HG03439 (cell line): ENCODE data around the gene INAFM1.
"Not testable (repeated sequence)": the region's sequence is repeated elsewhere in the genome, so short reads cannot be mapped to it uniquely, and the experiment has no call there.

Source experiments
- ATAC-seq: cut with Tn5 transposase; IDR thresholded peaks from one replicate; pipeline ENCODE4 v1.9.1; 2021; ENCODE audit warnings: mild to moderate bottlenecking, moderate library complexity; ENCODE audit not compliant: unreplicated experiment

The INAFM1 gene

GRCh38 chr19:47240996-47241918 is 33.4 kb upstream of the INAFM1 start:
- no peak for ATAC-seq

- ATAC-seq: no peak
Measured at GRCh38 chr19:47241919-47242577, 32.6 kb upstream of the INAFM1 start.

GRCh38 chr19:47243364-47243775 is 31.3 kb upstream of the INAFM1 start:
- no peak for ATAC-seq

- ATAC-seq: peak; percentile 69
Measured at GRCh38 chr19:47243776-47244547, 30.7 kb upstream of the INAFM1 start.

- ATAC-seq: no peak
Measured at GRCh38 chr19:47247308-47247990, 27.2 kb upstream of the INAFM1 start.

- not testable (repeated sequence) for ATAC-seq
Measured at GRCh38 chr19:47253016-47253415, 21.7 kb upstream of the INAFM1 start.

- ATAC-seq: no peak
Measured at GRCh38 chr19:47253467-47253881, 21.2 kb upstream of the INAFM1 start.

GRCh38 chr19:47253970-47254369 is 20.7 kb upstream of the INAFM1 start:
- ATAC-seq: no peak

GRCh38 chr19:47255879-47256692 is 18.6 kb upstream of the INAFM1 start, which contains the start of gene CCDC9:
CCDC9 (plus strand) TSS chr19:47256525; CDS start chr19:47258401, 1,876 bp downstream.
- peak; percentile 41 for ATAC-seq

GRCh38 chr19:47256693-47257410 is 17.8 kb upstream of the INAFM1 start:
- peak; percentile 73 for ATAC-seq

GRCh38 chr19:47257411-47258169 is 17.1 kb upstream of the INAFM1 start:
- ATAC-seq: no peak

- no peak for ATAC-seq
Measured at GRCh38 chr19:47258434-47258833, 16.3 kb upstream of the INAFM1 start.

GRCh38 chr19:47258895-47259555 is 15.7 kb upstream of the INAFM1 start:
- no peak for ATAC-seq

GRCh38 chr19:47260476-47260875 is 14.2 kb upstream of the INAFM1 start:
- no peak for ATAC-seq

- ATAC-seq: peak; percentile 49
Measured at GRCh38 chr19:47261946-47262793, 12.5 kb upstream of the INAFM1 start.

GRCh38 chr19:47264629-47265028 is 10.1 kb upstream of the INAFM1 start:
- ATAC-seq: no peak

- ATAC-seq: no peak
Measured at GRCh38 chr19:47266401-47266941, 8.2 kb upstream of the INAFM1 start.
